Melanocyte of skin (primary cell): ENCODE measurements around the gene CEACAM1. TPM values are rescaled to one million over a fixed set of nuclear protein-coding genes. Genes with fewer than 3 reads are reported as not detected.

Experiments
- small RNA-seq, 2 donors: library from RNA; depleted of rRNA; stranded (forward); fragments of <200 nt; gene quantifications; one replicate each; pipeline ENCODE3, GENCODE V24; 2012
- total RNA-seq, 2 donors: library from RNA; depleted of rRNA; stranded (reverse); fragments of >200 nt; gene quantifications; 2 replicates each; pipeline ENCODE4 v1.2.3, GENCODE V29; 2012

Gene CEACAM1
- 10 to 100 TPM in 1 of 2 donors, 1 to 10 TPM in 1; 9.3 to 19.3 TPM for total RNA-seq

DNA sequence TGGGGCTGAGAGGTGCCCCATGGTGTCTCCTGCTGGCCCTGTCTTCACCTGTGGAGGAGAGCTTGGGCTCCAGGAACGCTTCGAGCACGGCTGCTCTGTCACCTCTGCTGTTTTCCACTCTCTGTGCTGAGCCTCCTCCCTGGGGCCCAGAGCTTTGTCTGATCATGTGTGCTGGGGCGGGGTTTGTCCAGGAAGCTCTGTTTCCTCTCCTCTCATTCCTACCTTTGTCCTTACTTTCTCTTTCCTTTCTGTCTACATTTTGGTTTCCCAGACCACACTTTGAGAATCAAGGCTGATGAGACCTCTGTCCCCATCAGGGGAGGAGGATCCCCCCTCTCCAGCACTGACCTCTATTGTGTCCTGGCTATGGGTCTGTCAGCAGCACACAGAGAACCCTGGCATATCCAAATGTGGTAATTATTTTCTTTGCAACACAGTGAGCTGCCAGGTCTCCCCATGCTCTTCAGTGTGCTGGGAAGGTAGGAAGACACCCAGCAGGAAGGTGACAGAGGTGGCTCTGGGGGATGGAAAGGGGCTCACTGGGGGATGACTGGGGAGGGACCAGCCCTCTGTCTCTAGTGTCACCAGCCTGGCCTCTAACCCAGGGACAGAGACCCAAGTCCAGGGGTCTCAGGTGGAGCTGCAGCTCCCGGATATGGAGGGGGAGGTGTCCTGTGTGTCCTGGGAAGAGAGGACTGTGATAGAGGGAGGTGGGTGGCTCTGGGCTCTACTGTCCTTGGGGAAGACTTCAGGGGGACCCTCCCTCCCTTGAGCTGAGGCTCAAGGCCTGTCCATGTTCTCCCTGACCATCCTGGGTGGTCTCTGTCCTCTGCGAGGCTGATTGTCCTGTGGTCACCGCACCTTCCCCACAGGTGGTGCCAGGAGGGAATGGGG is at the start of gene CEACAM1:
TSS of gene CEACAM1 (minus strand) at position 128 of the 894 bp plus-strand sequence. CDS start at position 21, 107 bp downstream.

Small RNA genes lying within 50 kb of the gene (small RNA-seq; reads per million reads assigned to genes)
- 0 reads per million in 2 donors for gene RNU4-60P

Other genes starting within 250 kb of the CEACAM1 start
- under 1 TPM in 1 of 2 donors, not detected in 1; 1.00 TPM for gene PRR19, start 226.3 kb downstream of the CEACAM1 start, total RNA-seq
- 10 to 100 TPM; 32.0 to 47.0 TPM for gene PAFAH1B3, start 225.9 kb downstream of the CEACAM1 start, total RNA-seq
- 1 to 10 TPM in 1 of 2 donors, under 1 TPM in 1; under 0.01 to 3.7 TPM for gene TMEM145, start 215.2 kb downstream of the CEACAM1 start, total RNA-seq
- gene MEGF8, start 202.8 kb downstream of the CEACAM1 start, total RNA-seq: 10 to 100 TPM; 17.6 to 20.3 TPM
- gene CNFN, start 138.2 kb downstream of the CEACAM1 start, total RNA-seq: under 1 TPM in 1 of 2 donors, not detected in 1; 0.67 TPM
- gene LIPE, start 101.1 kb downstream of the CEACAM1 start, total RNA-seq: 10 to 100 TPM; 11.7 to 27.0 TPM
- not detected for gene CXCL17, start 85.5 kb downstream of the CEACAM1 start, total RNA-seq
- gene CEACAM8, start 66.4 kb upstream of the CEACAM1 start, total RNA-seq: not detected
- not detected for gene PSG3, start 212.0 kb upstream of the CEACAM1 start, total RNA-seq
- not detected for gene PSG8, start 237.2 kb upstream of the CEACAM1 start, total RNA-seq